ENCODE data around the gene MMP28.

- no peak for TF ChIP-seq POLR2A (IDR thresholded peaks at IDR 0.05; ENCODE audit: low read length)
- no peak for TF ChIP-seq GATA1 (IDR thresholded peaks at IDR 0.05; ENCODE audit: low read depth, low read length)
Observed at GRCh38 chr17:35773679-35774425, 21.6 kb downstream of the MMP28 start.
